IPS DF 6.9 (cell line): ENCODE measurements around the gene ALOX15B.
"Not testable (repeated sequence)": the region's sequence is repeated elsewhere in the genome, so short reads cannot be mapped to it uniquely, and the experiment has no call there.

Experiments
- DNase-seq: peaks from one replicate; pipeline ENCODE4 v3.0.0-alpha.2; 2013; ENCODE audit warnings: low read depth, low spot score
- H3K27ac ChIP-seq: one replicate; pipeline ENCODE4 v1.5.1; 2013; ENCODE audit warnings: low read length, control low read depth
- H3K27me3 ChIP-seq: 2 replicates; pipeline ENCODE4 v1.6.1; 2013; ENCODE audit warnings: mild to moderate bottlenecking, low read length; ENCODE audit not compliant: control insufficient read depth, insufficient read depth
- H3K36me3 ChIP-seq: 2 replicates; pipeline ENCODE4 v1.6.1; 2013; ENCODE audit warnings: low read length; ENCODE audit not compliant: control insufficient read depth, insufficient read depth
- H3K4me1 ChIP-seq: 2 replicates; pipeline ENCODE4 v1.6.1; 2013; ENCODE audit warnings: low read length; ENCODE audit not compliant: control insufficient read depth, insufficient read depth
- H3K4me3 ChIP-seq: 2 replicates; pipeline ENCODE4 v1.5.1; 2013; ENCODE audit warnings: mild to moderate bottlenecking, low read length
- H3K9me3 ChIP-seq: 2 replicates; pipeline ENCODE4 v1.6.1; 2013; ENCODE audit warnings: low read length, inconsistent platforms; ENCODE audit not compliant: control insufficient read depth, insufficient read depth
- WGBS: extraction: QIAGEN DNeasy Blood & Tissue Kit; methylation state at CpG from one replicate; pipeline ENCODE4 v1.1.7; 2013; ENCODE audit warnings: mixed read lengths, missing lambda C conversion rate; ENCODE audit not compliant: insufficient read length, insufficient coverage; 5-methylcytosine and 5-hydroxymethylcytosine counted together

The ALOX15B gene

GRCh38 chr17:8052256-8053252, 13.7 kb downstream of the ALOX15B start:
- H3K4me1 ChIP-seq: no peaks in the 10 kb centered on the region
- 100% methylated on average over 2 of the region's 6 CpGs for WGBS
- DNase-seq: no peak
- no peaks in the 10 kb centered on the region for H3K9me3 ChIP-seq
- no peak overlapping the region for H3K27ac ChIP-seq
- no peaks in the 10 kb centered on the region for H3K36me3 ChIP-seq
- no peak overlapping the region for H3K4me3 ChIP-seq
- 0 out of 2 replicates have a peak, but pooled peaks cover 4% of the 10 kb centered on the region for H3K27me3 ChIP-seq

GRCh38 chr17:8053600-8053999, 14.7 kb downstream of the ALOX15B start:
- H3K36me3 ChIP-seq: no peaks in the 10 kb centered on the region
- H3K9me3 ChIP-seq: no peaks in the 10 kb centered on the region
- no peak overlapping the region for H3K4me3 ChIP-seq
- H3K27me3 ChIP-seq: 0 out of 2 replicates have a peak, but pooled peaks cover 4% of the 10 kb centered on the region
- no peak for DNase-seq
- H3K4me1 ChIP-seq: no peaks in the 10 kb centered on the region
- no CpG with 5 or more reads among the region's 7 CpGs for WGBS
- no peak overlapping the region for H3K27ac ChIP-seq

GRCh38 chr17:8055851-8056231, 17.0 kb downstream of the ALOX15B start:
- Histone ChIP-seq H3K4me3 (no peak overlapping the region), H3K27ac (no peak overlapping the region), H3K4me1 (no peaks in the 10 kb centered on the region; the same call in 1 of the 2 replicates), H3K27me3 (peaks cover 4% of the 10 kb centered on the region; the same call in 1 of the 2 replicates), H3K36me3 (no peaks in the 10 kb centered on the region), H3K9me3 (no peaks in the 10 kb centered on the region)
- no peak for DNase-seq
- WGBS: no CpG with 5 or more reads among the region's 3 CpGs

- WGBS: no CpG with 5 or more reads among the region's 14 CpGs
- Histone ChIP-seq H3K27me3 (peaks cover 4% of the 10 kb centered on the region; the same call in 1 of the 2 replicates), H3K36me3 (no peaks in the 10 kb centered on the region), H3K9me3 (no peaks in the 10 kb centered on the region), H3K27ac (no peak overlapping the region), H3K4me1 (no peaks in the 10 kb centered on the region; the same call in 1 of the 2 replicates), H3K4me3 (no peak overlapping the region)
- no peak for DNase-seq
Measured at GRCh38 chr17:8056232-8056975, 17.5 kb downstream of the ALOX15B start.

GRCh38 chr17:8056976-8057625, 18.2 kb downstream of the ALOX15B start:
- Histone ChIP-seq H3K4me3 (no peak overlapping the region), H3K9me3 (no peaks in the 10 kb centered on the region), H3K4me1 (no peaks in the 10 kb centered on the region; the same call in 1 of the 2 replicates), H3K36me3 (no peaks in the 10 kb centered on the region), H3K27me3 (peaks cover 4% of the 10 kb centered on the region; the same call in 1 of the 2 replicates), H3K27ac (no peak overlapping the region)
- no CpG with 5 or more reads among the region's 17 CpGs for WGBS
- DNase-seq: no peak

- Histone ChIP-seq H3K36me3 (no peaks in the 10 kb centered on the region), H3K4me1 (no peaks in the 10 kb centered on the region; the same call in 1 of the 2 replicates), H3K27me3 (peaks cover 4% of the 10 kb centered on the region; the same call in 1 of the 2 replicates), H3K9me3 (no peaks in the 10 kb centered on the region), H3K4me3 (no peak overlapping the region), H3K27ac (no peak overlapping the region)
- no CpG with 5 or more reads among the region's 14 CpGs for WGBS
- DNase-seq: peak; percentile 60
Measured at GRCh38 chr17:8057691-8058114, 18.8 kb downstream of the ALOX15B start.

- H3K4me3 ChIP-seq: no peak overlapping the region
- no peak for DNase-seq
- WGBS: no CpG with 5 or more reads among the region's 7 CpGs
- H3K27ac ChIP-seq: no peak overlapping the region
- H3K4me1 ChIP-seq: no peaks in the 10 kb centered on the region; the same call in 1 of the 2 replicates
- H3K9me3 ChIP-seq: no peaks in the 10 kb centered on the region
- no peaks in the 10 kb centered on the region for H3K36me3 ChIP-seq
- peaks cover 8% of the 10 kb centered on the region; the same call in 1 of the 2 replicates for H3K27me3 ChIP-seq
Measured at GRCh38 chr17:8059131-8059530, 20.3 kb downstream of the ALOX15B start.

- H3K9me3 ChIP-seq: no peaks in the 10 kb centered on the region
- peaks cover 6% of the 10 kb centered on the region for H3K4me1 ChIP-seq
- peak; percentile 66 for DNase-seq
- peaks cover 8% of the 10 kb centered on the region; the same call in 1 of the 2 replicates for H3K27me3 ChIP-seq
- no peak overlapping the region for H3K27ac ChIP-seq
- H3K36me3 ChIP-seq: no peaks in the 10 kb centered on the region
- WGBS: no CpG with 5 or more reads among the region's 10 CpGs
- H3K4me3 ChIP-seq: no peak overlapping the region
Measured at GRCh38 chr17:8060274-8060673, 21.4 kb downstream of the ALOX15B start.

- not testable (repeated sequence) for H3K9me3 ChIP-seq, H3K27me3 ChIP-seq, H3K27ac ChIP-seq, H3K4me3 ChIP-seq, H3K4me1 ChIP-seq, H3K36me3 ChIP-seq, DNase-seq
- WGBS: no CpG with 5 or more reads among the region's 8 CpGs
Measured at GRCh38 chr17:8061851-8062250, 23.0 kb downstream of the ALOX15B start.

- no peak for DNase-seq
- WGBS: no CpG with 5 or more reads among the region's 8 CpGs
- Histone ChIP-seq H3K27ac (no peak overlapping the region), H3K9me3 (no peaks in the 10 kb centered on the region), H3K4me3 (peak overlapping the region; percentile 32; the same call in 1 of the 2 replicates), H3K36me3 (no peaks in the 10 kb centered on the region), H3K27me3 (peaks cover 4% of the 10 kb centered on the region; the same call in 1 of the 2 replicates), H3K4me1 (peaks cover 8% of the 10 kb centered on the region)
Measured at GRCh38 chr17:8062435-8062806, 23.6 kb downstream of the ALOX15B start.
